GM21423 (cell line): ENCODE measurements around the gene WFIKKN1.

Source experiments
- ATAC-seq: cut with Tn5 transposase; IDR thresholded peaks from one replicate; pipeline ENCODE4 v1.9.1; 2021; ENCODE audit warnings: mild to moderate bottlenecking, moderate library complexity; ENCODE audit not compliant: unreplicated experiment

Gene WFIKKN1

GRCh38 chr16:672371-672770 is 41.6 kb downstream of the WFIKKN1 start:
- no peak for ATAC-seq

- no peak for ATAC-seq
These were observed 42.1 kb downstream of the WFIKKN1 start for GRCh38 chr16:672851-673250.

- ATAC-seq: no peak
These were observed 42.7 kb downstream of the WFIKKN1 start for GRCh38 chr16:673399-673991.

GRCh38 chr16:674214-674881 is 43.6 kb downstream of the WFIKKN1 start:
- no peak for ATAC-seq

GRCh38 chr16:674968-675883 is 44.4 kb downstream of the WFIKKN1 start, which contains the start of gene RHBDL1:
TSS of gene RHBDL1 (plus strand) at chr16:675671. CDS start at chr16:675791, 120 bp downstream.
- ATAC-seq: no peak

- no peak for ATAC-seq
These were observed 45.2 kb downstream of the WFIKKN1 start for GRCh38 chr16:675884-676564.

- no peak for ATAC-seq
These were observed 45.7 kb downstream of the WFIKKN1 start for GRCh38 chr16:676565-676902.

- no peak for ATAC-seq
These were observed 46.1 kb downstream of the WFIKKN1 start for GRCh38 chr16:676913-677312.

GRCh38 chr16:677316-678190 is 46.8 kb downstream of the WFIKKN1 start:
- no peak for ATAC-seq

- no peak for ATAC-seq
These were observed 47.5 kb downstream of the WFIKKN1 start for GRCh38 chr16:678209-678857.

- peak; percentile 4 for ATAC-seq
These were observed 48.4 kb downstream of the WFIKKN1 start for GRCh38 chr16:678858-679813.

- peak; percentile 35 for ATAC-seq
These were observed 49.2 kb downstream of the WFIKKN1 start, which contains the start of gene STUB1 for GRCh38 chr16:679814-680624. TSS of gene STUB1 (plus strand) at chr16:680410. CDS start at chr16:680526, 116 bp downstream.

GRCh38 chr16:680625-680945 is 49.8 kb downstream of the WFIKKN1 start:
- ATAC-seq: no peak

GRCh38 chr16:680967-681745 is 50.4 kb downstream of the WFIKKN1 start:
- no peak for ATAC-seq

GRCh38 chr16:681746-682427 is 51.1 kb downstream of the WFIKKN1 start:
- ATAC-seq: no peak
